ENCODE results near the gene NOMO2. TPM values are rescaled to one million over a fixed set of nuclear protein-coding genes. Genes with fewer than 3 reads are reported as not detected.

Gene NOMO2, protein sequence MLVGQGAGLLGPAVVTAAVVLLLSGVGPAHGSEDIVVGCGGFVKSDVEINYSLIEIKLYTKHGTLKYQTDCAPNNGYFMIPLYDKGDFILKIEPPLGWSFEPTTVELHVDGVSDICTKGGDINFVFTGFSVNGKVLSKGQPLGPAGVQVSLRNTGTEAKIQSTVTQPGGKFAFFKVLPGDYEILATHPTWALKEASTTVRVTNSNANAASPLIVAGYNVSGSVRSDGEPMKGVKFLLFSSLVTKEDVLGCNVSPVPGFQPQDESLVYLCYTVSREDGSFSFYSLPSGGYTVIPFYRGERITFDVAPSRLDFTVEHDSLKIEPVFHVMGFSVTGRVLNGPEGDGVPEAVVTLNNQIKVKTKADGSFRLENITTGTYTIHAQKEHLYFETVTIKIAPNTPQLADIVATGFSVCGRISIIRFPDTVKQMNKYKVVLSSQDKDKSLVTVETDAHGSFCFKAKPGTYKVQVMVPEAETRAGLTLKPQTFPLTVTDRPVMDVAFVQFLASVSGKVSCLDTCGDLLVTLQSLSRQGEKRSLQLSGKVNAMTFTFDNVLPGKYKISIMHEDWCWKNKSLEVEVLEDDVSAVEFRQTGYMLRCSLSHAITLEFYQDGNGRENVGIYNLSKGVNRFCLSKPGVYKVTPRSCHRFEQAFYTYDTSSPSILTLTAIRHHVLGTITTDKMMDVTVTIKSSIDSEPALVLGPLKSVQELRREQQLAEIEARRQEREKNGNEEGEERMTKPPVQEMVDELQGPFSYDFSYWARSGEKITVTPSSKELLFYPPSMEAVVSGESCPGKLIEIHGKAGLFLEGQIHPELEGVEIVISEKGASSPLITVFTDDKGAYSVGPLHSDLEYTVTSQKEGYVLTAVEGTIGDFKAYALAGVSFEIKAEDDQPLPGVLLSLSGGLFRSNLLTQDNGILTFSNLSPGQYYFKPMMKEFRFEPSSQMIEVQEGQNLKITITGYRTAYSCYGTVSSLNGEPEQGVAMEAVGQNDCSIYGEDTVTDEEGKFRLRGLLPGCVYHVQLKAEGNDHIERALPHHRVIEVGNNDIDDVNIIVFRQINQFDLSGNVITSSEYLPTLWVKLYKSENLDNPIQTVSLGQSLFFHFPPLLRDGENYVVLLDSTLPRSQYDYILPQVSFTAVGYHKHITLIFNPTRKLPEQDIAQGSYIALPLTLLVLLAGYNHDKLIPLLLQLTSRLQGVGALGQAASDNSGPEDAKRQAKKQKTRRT
- total RNA-seq: 92.3 and 202 TPM in 2 replicates

DNA sequence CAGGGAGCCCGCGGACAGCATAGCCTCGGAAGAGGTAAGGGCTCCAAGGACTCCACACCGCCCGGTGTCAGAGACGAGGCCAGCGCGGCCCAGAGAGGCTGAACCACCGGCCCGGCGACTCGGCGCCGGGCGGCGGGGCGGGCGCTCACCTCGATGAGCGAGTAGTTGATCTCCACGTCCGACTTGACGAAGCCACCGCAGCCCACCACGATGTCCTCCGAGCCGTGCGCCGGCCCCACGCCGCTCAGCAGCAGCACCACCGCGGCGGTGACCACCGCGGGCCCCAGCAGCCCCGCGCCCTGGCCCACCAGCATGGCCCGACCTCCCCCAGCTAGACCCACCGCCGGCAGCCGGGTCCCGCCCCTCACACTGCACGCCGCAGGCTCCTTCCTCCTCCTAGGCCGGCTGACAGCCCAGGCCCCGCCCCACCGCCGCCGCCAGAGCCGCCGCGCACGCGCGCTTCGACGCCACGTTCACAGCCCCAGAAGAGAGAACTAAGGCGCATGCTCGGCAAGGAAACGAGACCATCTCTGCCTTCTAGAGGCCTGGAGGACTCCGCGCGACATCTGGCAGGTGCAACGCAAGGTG is at the start of gene NOMO2:
Gene NOMO2, minus strand, starts transcription at position 371 of the 588 bp plus-strand sequence. Its CDS starts 57 bp downstream, at position 314.

Other genes with a start within 250 kb of the NOMO2 start
- 0.47 TPM in 1 of 2 replicates, not detected in the other for gene NPIPA8, start 225.4 kb downstream of the NOMO2 start, total RNA-seq
- gene RPS15A, start 228.2 kb upstream of the NOMO2 start, total RNA-seq: 2,040 and 2,241 TPM in 2 replicates
- gene ARL6IP1, start 239.5 kb upstream of the NOMO2 start, total RNA-seq: 323 and 502 TPM in 2 replicates

All from endothelial cell of coronary artery (primary cell).